GM10248 (cell line): ENCODE data around the gene NSUN2.
A peak's percentile ranks its signal among the peaks of the same experiment; 100 is the strongest.

ENCODE experiments used
- CTCF ChIA-PET: fragments of 300-600 bp; sonication (Branson Sonifier 250); formaldehyde crosslinking; extraction: SDS; loops from one replicate; lab custom pipeline; 2021; ENCODE audit warnings: antibody characterized with exemption; lab: Yijun Ruan, JAX
- POLR2A ChIA-PET: fragments of 350-650 bp; sonication (Branson Sonifier 250); formaldehyde crosslinking; extraction: SDS; loops from one replicate; lab custom pipeline; 2020; ENCODE audit warnings: antibody characterized with exemption; lab: Yijun Ruan, JAX
- DNase-seq: peaks from one replicate; pipeline ENCODE4 v3.0.0; 2012; ENCODE audit errors: extremely low spot score
- TF ChIP-seq, protein P1 (sequence below): IDR thresholded peaks from 2 replicates; pipeline ENCODE4 v1.5.1; 2012; ENCODE audit warnings: mild to moderate bottlenecking, low read depth; ENCODE audit errors: extremely low read depth, missing control alignments, control extremely low read depth

Gene NSUN2

DNA sequence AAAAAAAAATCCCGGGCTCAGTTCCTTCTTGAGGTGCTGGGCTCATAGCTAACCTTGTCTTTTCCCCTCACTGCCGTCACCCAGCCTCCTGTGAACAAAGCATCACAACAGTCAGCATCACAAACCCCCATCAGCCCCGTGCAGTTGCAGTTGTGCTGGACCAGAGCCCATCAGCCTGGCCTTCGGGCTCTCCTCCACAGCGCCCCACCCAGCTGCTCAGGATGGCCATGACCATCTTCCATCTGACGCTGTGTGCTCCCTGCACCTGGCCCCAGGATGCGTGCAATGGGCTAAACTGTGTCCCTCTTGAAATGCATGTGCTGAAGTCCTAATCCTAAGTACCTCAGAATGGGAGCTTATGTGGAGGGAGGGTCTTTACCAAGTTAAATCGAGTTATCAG is 48.1 kb downstream of the NSUN2 start:
- ChIA-PET POLR2A (no interaction called here), CTCF (no interaction called here)

DNA sequence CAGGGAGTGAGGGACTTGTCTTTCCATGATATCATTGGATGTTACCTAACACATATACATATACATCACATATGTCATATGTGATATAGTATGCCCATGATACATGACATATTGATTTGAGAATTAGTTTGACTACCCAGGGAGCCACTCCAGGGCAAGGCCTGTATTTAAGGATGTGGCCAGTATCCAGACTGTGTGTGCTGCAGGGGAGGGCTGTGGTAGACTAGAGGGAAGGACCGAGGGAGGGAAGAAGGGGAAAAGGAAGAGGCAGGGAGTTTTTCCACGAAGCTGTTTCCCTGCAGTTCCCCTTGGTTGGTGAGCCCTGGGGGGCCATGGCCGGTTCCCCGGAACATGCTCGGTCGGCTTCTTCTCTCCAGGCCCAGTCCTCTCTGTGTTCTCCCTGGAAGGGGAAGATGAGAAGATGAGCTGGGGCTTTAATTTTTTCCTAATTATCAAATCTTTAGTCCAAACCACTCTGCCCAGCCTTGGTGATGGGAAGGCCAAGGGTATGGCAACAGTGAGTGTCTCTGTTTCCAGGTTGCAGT is 48.7 kb downstream of the NSUN2 start:
- ChIA-PET CTCF (no interaction called here), POLR2A (no interaction called here)
- DNase-seq, result no peak
- TF ChIP-seq, protein P1, sequence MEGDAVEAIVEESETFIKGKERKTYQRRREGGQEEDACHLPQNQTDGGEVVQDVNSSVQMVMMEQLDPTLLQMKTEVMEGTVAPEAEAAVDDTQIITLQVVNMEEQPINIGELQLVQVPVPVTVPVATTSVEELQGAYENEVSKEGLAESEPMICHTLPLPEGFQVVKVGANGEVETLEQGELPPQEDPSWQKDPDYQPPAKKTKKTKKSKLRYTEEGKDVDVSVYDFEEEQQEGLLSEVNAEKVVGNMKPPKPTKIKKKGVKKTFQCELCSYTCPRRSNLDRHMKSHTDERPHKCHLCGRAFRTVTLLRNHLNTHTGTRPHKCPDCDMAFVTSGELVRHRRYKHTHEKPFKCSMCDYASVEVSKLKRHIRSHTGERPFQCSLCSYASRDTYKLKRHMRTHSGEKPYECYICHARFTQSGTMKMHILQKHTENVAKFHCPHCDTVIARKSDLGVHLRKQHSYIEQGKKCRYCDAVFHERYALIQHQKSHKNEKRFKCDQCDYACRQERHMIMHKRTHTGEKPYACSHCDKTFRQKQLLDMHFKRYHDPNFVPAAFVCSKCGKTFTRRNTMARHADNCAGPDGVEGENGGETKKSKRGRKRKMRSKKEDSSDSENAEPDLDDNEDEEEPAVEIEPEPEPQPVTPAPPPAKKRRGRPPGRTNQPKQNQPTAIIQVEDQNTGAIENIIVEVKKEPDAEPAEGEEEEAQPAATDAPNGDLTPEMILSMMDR, result no peak

More for the DNA sequence above, 48.1 kb downstream of the NSUN2 start:
- DNase-seq, result no peak
- TF ChIP-seq, protein P1, result no peak

DNA sequence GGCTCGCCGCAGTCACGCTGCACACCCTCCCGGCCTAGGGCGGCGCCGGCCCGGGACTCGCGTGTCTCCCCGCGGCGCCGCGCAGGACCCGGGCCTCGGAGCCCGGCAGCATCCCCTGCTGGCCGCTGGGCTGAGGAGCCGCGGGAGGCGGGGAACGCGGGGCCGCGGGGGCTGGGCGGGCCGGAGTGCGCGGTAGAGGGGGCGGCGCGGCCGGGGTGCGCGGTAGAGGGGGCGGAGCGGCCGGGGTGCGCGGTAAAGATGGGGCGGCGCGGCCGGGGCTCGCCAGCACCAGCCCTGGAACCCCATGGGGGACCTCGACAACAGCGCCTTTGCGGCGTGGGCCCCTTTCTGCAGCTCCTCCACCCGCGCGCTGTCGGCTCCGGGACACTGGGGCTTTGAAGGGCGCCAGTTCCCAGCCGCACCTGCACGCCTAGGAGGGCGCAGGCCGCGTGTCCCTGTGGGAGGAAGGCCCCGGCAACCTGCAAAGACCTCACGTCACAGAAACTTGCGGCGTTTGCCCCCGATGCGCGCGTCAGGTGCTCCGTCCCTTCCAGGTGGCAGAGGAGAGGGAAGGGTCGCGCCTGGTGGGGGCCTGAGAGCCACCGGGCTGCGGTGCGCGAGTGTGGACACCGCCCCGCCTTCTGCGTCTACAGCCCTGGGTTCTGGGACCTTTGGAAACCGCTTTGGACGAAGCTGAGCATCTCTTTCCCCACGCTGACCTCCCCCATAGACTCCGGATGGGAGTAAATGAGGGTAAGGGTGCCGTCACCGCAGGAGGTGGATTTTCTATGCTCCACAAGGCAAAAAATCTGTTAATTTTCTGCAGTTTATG is 49.6 kb downstream of the NSUN2 start:
- peak; percentile 58 for DNase-seq
- CTCF ChIA-PET, result no interaction called here
- POLR2A ChIA-PET, result no interaction called here
- TF ChIP-seq, protein P1, result peak; percentile 12

DNA sequence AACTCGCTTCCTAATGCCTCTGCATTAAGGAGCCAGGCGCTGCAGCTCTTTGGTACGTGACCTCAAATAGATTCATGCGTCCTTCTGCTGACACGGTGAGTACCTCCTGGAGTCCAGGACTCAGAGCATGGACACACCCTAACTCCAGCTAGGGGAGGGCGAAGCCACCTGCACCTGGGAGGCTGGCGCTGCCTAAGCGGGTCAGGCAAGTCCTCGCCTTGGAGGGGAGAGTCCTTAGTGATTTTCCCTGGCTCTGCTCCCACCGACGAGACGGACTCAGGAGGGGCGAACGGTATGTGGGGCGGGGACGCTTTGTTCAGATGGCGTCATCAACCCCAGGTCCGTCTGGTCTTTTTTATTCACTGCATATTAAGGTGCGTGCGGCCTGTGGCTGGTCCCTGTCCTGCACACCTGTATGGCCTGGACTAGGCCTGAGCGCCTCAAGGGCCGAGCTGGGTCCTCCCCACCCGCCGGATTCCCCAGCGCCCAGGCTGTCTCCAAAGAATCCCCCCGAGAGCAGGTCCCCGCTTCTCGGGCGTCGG is 50.3 kb downstream of the NSUN2 start:
- POLR2A ChIA-PET, result no interaction called here
- CTCF ChIA-PET, result no interaction called here
- TF ChIP-seq, protein P1, result no peak
- no peak for DNase-seq

DNA sequence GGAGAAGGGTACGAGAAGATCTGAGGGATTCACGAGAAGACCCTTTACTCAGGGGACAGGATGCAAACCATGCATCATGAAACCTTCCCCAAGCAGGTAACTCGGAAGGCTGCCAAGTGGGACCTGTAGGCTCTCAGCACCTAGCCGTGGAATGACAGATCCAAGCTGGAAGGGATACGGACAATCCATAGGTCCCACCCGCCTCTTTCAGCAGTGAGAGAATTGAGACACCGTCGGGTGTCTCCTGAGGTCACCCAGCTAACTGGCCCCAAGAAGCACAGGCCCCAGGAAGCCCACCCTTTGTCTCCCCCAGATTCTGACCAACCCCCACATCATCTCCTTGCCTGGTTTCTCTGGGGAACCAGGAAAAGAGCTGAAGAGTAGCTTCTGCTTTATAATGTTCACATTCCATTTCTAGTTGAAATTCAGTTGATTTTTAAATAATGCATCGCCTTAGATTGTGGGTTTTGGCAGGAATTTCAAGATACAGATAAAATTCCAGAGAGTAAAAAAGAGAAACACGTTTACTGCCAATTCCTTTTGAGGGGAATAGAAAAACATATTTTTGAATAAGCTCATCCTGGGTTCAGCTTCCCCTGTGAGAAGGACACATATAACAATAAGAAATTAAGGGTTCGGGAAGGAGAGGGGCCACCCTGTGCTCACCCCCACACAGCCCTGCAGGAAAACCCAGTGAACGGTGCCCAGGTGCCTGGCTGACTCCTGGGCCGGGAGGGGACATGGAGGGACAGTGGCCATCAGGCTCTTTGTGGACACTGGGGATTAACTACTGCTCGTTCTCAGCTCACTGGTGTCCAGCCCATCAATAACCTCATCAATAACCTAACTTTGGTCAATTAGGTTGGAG is 51.1 kb downstream of the NSUN2 start:
- DNase-seq, result no peak
- ChIA-PET CTCF (interaction anchor here (1.1 kb wide), 1 partner anchor 1098 kb away, joined by 3 read pairs; no protein-coding TSS in a partner anchor), POLR2A (no interaction called here)
- TF ChIP-seq, protein P1, result no peak

DNA sequence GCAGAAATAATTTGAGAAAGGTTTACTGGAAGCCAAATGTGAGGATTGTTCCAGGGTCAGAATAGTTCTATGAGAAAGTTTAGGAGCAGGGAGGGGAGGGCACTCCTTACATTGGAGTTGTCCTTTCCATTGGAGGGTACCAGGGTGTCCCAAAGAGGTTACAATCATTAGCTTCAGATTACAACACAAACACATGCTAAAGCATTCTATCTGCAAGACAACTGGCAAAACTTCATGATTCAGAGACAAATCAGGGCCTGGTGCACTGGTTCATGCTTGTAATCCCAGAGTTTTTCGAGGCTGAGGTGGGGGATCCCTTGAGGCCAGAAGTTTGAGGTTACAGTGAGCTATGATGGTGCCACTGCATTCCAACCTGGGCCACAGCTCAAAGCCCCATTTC is 51.8 kb downstream of the NSUN2 start:
- CTCF ChIA-PET, result interaction anchor here (1.1 kb wide), 1 partner anchor 1098 kb away, joined by 3 read pairs; no protein-coding TSS in a partner anchor
- TF ChIP-seq, protein P1, result no peak
- DNase-seq, result no peak
- POLR2A ChIA-PET, result no interaction called here
